ENCODE measurements around the gene PCNX2. TPM values are rescaled to one million over a fixed set of nuclear protein-coding genes. Genes with fewer than 3 reads are reported as not detected.

The PCNX2 gene
- total and polyA plus RNA-seq, 3 donors from 2014 or later = 8.4 to 28.9 (median 27.6) TPM

- TF ChIP-seq, protein P1, sequence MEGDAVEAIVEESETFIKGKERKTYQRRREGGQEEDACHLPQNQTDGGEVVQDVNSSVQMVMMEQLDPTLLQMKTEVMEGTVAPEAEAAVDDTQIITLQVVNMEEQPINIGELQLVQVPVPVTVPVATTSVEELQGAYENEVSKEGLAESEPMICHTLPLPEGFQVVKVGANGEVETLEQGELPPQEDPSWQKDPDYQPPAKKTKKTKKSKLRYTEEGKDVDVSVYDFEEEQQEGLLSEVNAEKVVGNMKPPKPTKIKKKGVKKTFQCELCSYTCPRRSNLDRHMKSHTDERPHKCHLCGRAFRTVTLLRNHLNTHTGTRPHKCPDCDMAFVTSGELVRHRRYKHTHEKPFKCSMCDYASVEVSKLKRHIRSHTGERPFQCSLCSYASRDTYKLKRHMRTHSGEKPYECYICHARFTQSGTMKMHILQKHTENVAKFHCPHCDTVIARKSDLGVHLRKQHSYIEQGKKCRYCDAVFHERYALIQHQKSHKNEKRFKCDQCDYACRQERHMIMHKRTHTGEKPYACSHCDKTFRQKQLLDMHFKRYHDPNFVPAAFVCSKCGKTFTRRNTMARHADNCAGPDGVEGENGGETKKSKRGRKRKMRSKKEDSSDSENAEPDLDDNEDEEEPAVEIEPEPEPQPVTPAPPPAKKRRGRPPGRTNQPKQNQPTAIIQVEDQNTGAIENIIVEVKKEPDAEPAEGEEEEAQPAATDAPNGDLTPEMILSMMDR (IDR thresholded peaks at IDR 0.05) = no peak
- no peak for TF ChIP-seq POLR2A (IDR thresholded peaks at IDR 0.05)
- no peak overlapping the region for H3K27ac ChIP-seq
- no peak for DNase-seq
- no peaks in the 10 kb centered on the region for H3K27me3 ChIP-seq
- no peaks in the 10 kb centered on the region for H3K4me1 ChIP-seq
- WGBS, 2 donors = 82% methylated on average over 5 of the region's 5 CpGs
- intact Hi-C loops (cut with DNase I; ENCODE audit: low total_unique reads) = no loop called here
- no peaks in the 10 kb centered on the region for H3K9me3 ChIP-seq
- peaks cover 3% of the 10 kb centered on the region for H3K36me3 ChIP-seq (ENCODE audit: low read depth, missing control alignments)
- no peak overlapping the region for H3K4me3 ChIP-seq
Measured at GRCh38 chr1:232968391-232968790, 327.1 kb downstream of the PCNX2 start.

- H3K27ac ChIP-seq = no peak overlapping the region
- H3K27me3 ChIP-seq = no peaks in the 10 kb centered on the region
- TF ChIP-seq, protein P1 (IDR thresholded peaks at IDR 0.05) = no peak
- no peak for TF ChIP-seq POLR2A (IDR thresholded peaks at IDR 0.05)
- intact Hi-C loops (cut with DNase I; ENCODE audit: low total_unique reads) = no loop called here
- WGBS, 2 donors = 80 to 81% methylated on average over 4 of the region's 4 CpGs
- peaks cover 3% of the 10 kb centered on the region for H3K36me3 ChIP-seq (ENCODE audit: low read depth, missing control alignments)
- no peaks in the 10 kb centered on the region for H3K4me1 ChIP-seq
- no peak overlapping the region for H3K4me3 ChIP-seq
- H3K9me3 ChIP-seq = no peaks in the 10 kb centered on the region
- no peak for DNase-seq
Measured at GRCh38 chr1:232966663-232967062, 328.9 kb downstream of the PCNX2 start.

DNA sequence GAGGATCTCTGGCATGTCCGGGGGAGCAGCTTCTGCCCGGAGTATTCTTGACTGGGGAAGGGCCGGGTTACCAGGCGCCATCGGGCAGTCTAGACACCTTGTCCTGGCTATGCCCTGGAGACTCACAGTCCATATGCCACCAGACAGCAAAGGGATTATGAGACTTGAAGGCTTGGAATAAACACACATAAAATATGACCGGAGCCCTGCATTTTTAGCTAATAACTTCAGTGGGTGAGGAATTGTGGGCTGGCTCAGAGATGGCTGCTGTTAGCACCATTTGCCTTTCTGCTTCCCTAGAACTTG, 329.7 kb downstream of the PCNX2 start:
- Histone ChIP-seq H3K4me3 (no peak overlapping the region), H3K27me3 (no peaks in the 10 kb centered on the region), H3K9me3 (no peaks in the 10 kb centered on the region), H3K4me1 (no peaks in the 10 kb centered on the region), H3K27ac (no peak overlapping the region), H3K36me3 (ENCODE audit: low read depth, missing control alignments) (no peaks in the 10 kb centered on the region)
- 86 to 88% methylated on average over 6 of the region's 6 CpGs for WGBS, 2 donors
- TF ChIP-seq, protein P1 (IDR thresholded peaks at IDR 0.05) = no peak
- TF ChIP-seq POLR2A (IDR thresholded peaks at IDR 0.05) = no peak
- no peak for DNase-seq
- intact Hi-C loops (cut with DNase I; ENCODE audit: low total_unique reads) = no loop called here

GRCh38 chr1:232965124-232965911, 330.2 kb downstream of the PCNX2 start:
- TF ChIP-seq, protein P1 (IDR thresholded peaks at IDR 0.05) = no peak
- no peak for TF ChIP-seq POLR2A (IDR thresholded peaks at IDR 0.05)
- intact Hi-C loops (cut with DNase I; ENCODE audit: low total_unique reads) = no loop called here
- no peaks in the 10 kb centered on the region for H3K4me1 ChIP-seq
- no peaks in the 10 kb centered on the region for H3K27me3 ChIP-seq
- no peaks in the 10 kb centered on the region for H3K36me3 ChIP-seq (ENCODE audit: low read depth, missing control alignments)
- 88 to 93% methylated on average over 10 of the region's 10 CpGs for WGBS, 2 donors
- H3K27ac ChIP-seq = no peak overlapping the region
- no peaks in the 10 kb centered on the region for H3K9me3 ChIP-seq
- no peak for DNase-seq
- H3K4me3 ChIP-seq = no peak overlapping the region

- no peak for DNase-seq
- 94 to 98% methylated on average over 4 of the region's 4 CpGs for WGBS, 2 donors
Measured at GRCh38 chr1:232964601-232965000, 330.9 kb downstream of the PCNX2 start.

More at GRCh38 chr1:232964601-232965000, 330.9 kb downstream of the PCNX2 start:
- Histone ChIP-seq H3K4me3 (no peak overlapping the region), H3K9me3 (no peaks in the 10 kb centered on the region), H3K27ac (no peak overlapping the region), H3K4me1 (no peaks in the 10 kb centered on the region), H3K27me3 (no peaks in the 10 kb centered on the region), H3K36me3 (ENCODE audit: low read depth, missing control alignments) (no peaks in the 10 kb centered on the region)
- intact Hi-C loops (cut with DNase I; ENCODE audit: low total_unique reads) = no loop called here
- TF ChIP-seq, protein P1 (IDR thresholded peaks at IDR 0.05) = no peak
- no peak for TF ChIP-seq POLR2A (IDR thresholded peaks at IDR 0.05)

Data from testis (tissue), 3 donors.